ENCODE results near the gene NRN1L.

The NRN1L gene

DNA sequence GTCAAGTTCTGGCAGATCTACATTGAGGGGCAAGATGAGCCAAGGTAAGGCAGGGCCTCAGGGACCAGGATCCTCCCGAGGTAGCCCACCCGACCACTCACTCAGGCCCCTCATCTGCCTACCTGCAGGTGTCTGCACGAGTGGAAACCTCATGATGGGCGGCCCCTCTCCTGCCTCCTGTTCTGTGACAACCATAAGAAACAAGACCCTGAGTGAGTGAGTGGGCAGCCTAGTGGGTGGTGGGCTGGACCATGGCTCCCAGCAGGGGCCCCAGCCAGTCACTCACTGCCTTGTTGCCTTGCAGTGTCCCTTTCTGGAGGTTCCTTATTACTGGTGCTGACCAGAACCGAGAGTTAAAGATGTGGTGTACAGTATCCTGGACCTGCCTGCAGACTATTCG, 6.5 kb upstream of the NRN1L start:
- TF ChIP-seq CTCF (IDR thresholded peaks at IDR 0.05; ENCODE audit: low read depth, low read length, missing control alignments), result no peak
- no peak overlapping the region for H3K4me3 ChIP-seq (ENCODE audit: low read depth, low read length)
- no peak for DNase-seq (ENCODE audit: low read depth)

- no peak for DNase-seq (ENCODE audit: low read depth)
- TF ChIP-seq CTCF (IDR thresholded peaks at IDR 0.05; ENCODE audit: low read depth, low read length, missing control alignments), result no peak
- H3K4me3 ChIP-seq (ENCODE audit: low read depth, low read length), result no peak overlapping the region
Measured at GRCh38 chr16:67878846-67879245, 5.8 kb upstream of the NRN1L start.

DNA sequence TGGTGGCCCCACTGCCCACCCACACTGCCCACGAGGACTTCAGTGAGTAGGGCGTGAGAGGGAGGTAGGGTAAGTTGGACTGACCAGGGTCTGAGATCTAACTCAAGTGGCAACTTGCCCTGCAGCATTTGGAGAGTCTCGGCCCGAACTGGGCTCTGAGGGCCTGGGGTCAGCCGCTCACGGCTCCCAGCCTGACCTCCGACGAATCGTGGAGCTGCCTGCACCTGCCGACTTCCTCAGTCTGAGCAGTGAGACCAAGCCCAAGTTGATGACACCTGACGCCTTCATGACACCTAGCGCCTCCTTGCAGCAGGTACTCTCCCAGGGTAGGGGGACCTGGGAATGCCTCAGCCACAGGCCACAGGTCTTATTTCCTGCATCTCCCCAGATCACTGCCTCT, 5.2 kb upstream of the NRN1L start:
- no peak overlapping the region for H3K4me3 ChIP-seq (ENCODE audit: low read depth, low read length)
- DNase-seq (ENCODE audit: low read depth), result no peak
- TF ChIP-seq CTCF (IDR thresholded peaks at IDR 0.05; ENCODE audit: low read depth, low read length, missing control alignments), result no peak

- DNase-seq (ENCODE audit: low read depth), result no peak
- no peak for TF ChIP-seq CTCF (IDR thresholded peaks at IDR 0.05; ENCODE audit: low read depth, low read length, missing control alignments)
- no peak overlapping the region for H3K4me3 ChIP-seq (ENCODE audit: low read depth, low read length)
Measured at GRCh38 chr16:67879936-67880335, 4.7 kb upstream of the NRN1L start.

- DNase-seq (ENCODE audit: low read depth), result no peak
- TF ChIP-seq CTCF (IDR thresholded peaks at IDR 0.05; ENCODE audit: low read depth, low read length, missing control alignments), result no peak
- H3K4me3 ChIP-seq (ENCODE audit: low read depth, low read length), result no peak overlapping the region
Measured at GRCh38 chr16:67880584-67880983, 4.1 kb upstream of the NRN1L start.

- no peak for DNase-seq (ENCODE audit: low read depth)
- H3K4me3 ChIP-seq (ENCODE audit: low read depth, low read length), result no peak overlapping the region
- TF ChIP-seq CTCF (IDR thresholded peaks at IDR 0.05; ENCODE audit: low read depth, low read length, missing control alignments), result no peak
Measured at GRCh38 chr16:67881621-67882161, 3.0 kb upstream of the NRN1L start.

DNA sequence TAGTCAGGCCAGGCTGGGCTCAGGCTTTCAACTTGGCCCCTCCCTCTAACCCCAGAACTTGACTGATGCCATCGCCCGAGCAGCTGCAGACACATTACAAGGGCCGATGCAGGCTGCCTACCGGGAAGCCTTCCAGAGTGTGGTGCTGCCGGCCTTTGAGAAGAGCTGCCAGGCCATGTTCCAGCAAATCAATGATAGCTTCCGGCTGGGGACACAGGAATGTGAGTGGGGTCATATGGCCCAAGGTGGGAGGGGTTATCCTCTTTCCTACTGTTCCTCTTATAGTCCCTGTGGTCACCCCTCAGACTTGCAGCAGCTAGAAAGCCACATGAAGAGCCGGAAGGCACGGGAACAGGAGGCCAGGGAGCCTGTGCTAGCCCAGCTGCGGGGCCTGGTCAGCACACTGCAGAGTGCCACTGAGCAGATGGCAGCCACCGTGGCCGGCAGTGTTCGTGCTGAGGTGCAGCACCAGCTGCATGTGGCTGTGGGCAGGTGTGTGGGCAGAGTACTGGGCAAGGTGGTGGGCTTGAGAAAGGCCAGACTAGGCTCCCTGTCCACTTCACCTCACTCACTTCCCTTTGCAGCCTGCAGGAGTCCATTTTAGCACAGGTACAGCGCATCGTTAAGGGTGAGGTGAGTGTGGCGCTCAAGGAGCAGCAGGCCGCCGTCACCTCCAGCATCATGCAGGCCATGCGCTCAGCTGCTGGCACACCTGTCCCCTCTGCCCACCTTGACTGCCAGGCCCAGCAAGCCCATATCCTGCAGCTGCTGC, 2.1 kb upstream of the NRN1L start:
- no peak for DNase-seq (ENCODE audit: low read depth)
- no peak for TF ChIP-seq CTCF (IDR thresholded peaks at IDR 0.05; ENCODE audit: low read depth, low read length, missing control alignments)
- no peak overlapping the region for H3K4me3 ChIP-seq (ENCODE audit: low read depth, low read length)
